SK-N-SH (cell line): ENCODE data around the gene THADA. TPM values are rescaled to one million over a fixed set of nuclear protein-coding genes. Genes with fewer than 3 reads are reported as not detected.

Experiments used
- CTCF ChIA-PET: fragments of 300-600, 350-600 bp; formaldehyde crosslinking; extraction: SDS; loops from one replicate; lab custom pipeline; 2021; lab: Yijun Ruan, JAX
- POLR2A ChIA-PET: fragments of 350-600 bp; sonication (Branson Sonifier 250); formaldehyde crosslinking; extraction: SDS; loops from one replicate; lab custom pipeline; 2020; ENCODE audit warnings: antibody characterized with exemption, inconsistent platforms; lab: Yijun Ruan, JAX
- DNase-seq: peaks from one replicate; pipeline ENCODE4 v3.0.0; 2012
- H2AFZ ChIP-seq: fragments of 200-600 bp; sonication (generic); 2 replicates; pipeline ENCODE4 v1.8.1; 2016; ENCODE audit warnings: antibody characterized with exemption, mild to moderate bottlenecking, low read depth
- H3F3A ChIP-seq: fragments of 200-600 bp; sonication (generic); replicated peaks from 2 replicates; pipeline ENCODE3; 2016; ENCODE audit warnings: antibody characterized with exemption, mild to moderate bottlenecking; ENCODE audit not compliant: insufficient read depth
- H3K27ac ChIP-seq, 2 experiments: fragments of 200-500 bp in 1 of 2; fragments of 200-600 bp in 1 of 2; sonication (Bioruptor generic) in 1 of 2; sonication (generic), shearing (Covaris generic) in 1 of 2; 2 replicates each; pipeline versions ENCODE4 v1.5.1 to v1.6.1; 2014 to 2016; ENCODE audit warnings: low read depth in 2 of 2, inconsistent platforms in 1 of 2, low read length in 1 of 2, mild to moderate bottlenecking in 1 of 2, mixed read lengths in 1 of 2
- H3K27me3 ChIP-seq: fragments of 200-600 bp; sonication (generic), shearing (Covaris generic); 2 replicates; pipeline ENCODE4 v1.6.1; 2016; ENCODE audit warnings: mixed run types; ENCODE audit not compliant: insufficient read depth
- H3K36me3 ChIP-seq, 2 experiments: fragments of 200-500 bp in 1 of 2; fragments of 200-600 bp in 1 of 2; sonication (Bioruptor generic) in 1 of 2; sonication (generic) in 1 of 2; replicated peaks in 1 of 2; 2 replicates each; pipeline versions ENCODE3 to v1.5.1; 2014 to 2016; ENCODE audit warnings: low read length in 1 of 2, mild to moderate bottlenecking in 1 of 2; ENCODE audit not compliant: insufficient read depth in 2 of 2, control insufficient read depth in 1 of 2
- H3K4me1 ChIP-seq, 2 experiments: fragments of 200-500 bp in 1 of 2; fragments of 200-600 bp in 1 of 2; sonication (Bioruptor generic) in 1 of 2; sonication (generic), shearing (Covaris generic) in 1 of 2; 2 replicates each; pipeline versions ENCODE4 v1.5.1 to v1.6.1; 2014 to 2016; ENCODE audit warnings: low read depth in 1 of 2, low read length in 1 of 2, mixed run types in 1 of 2; ENCODE audit not compliant: insufficient read depth in 2 of 2, control insufficient read depth in 1 of 2
- H3K4me2 ChIP-seq: fragments of 200-600 bp; sonication (generic), shearing (Covaris generic); 2 replicates; pipeline ENCODE4 v1.6.1; 2017; ENCODE audit warnings: mixed run types
- H3K4me3 ChIP-seq, 2 experiments: fragments of 200-500 bp in 1 of 2; fragments of 200-600 bp in 1 of 2; sonication (Bioruptor generic) in 1 of 2; sonication (generic), shearing (Covaris generic) in 1 of 2; 2 replicates each; pipeline versions ENCODE4 v1.5.1 to v1.8.1; 2014 to 2016; ENCODE audit warnings: low read depth in 2 of 2, inconsistent platforms in 1 of 2, low read length in 1 of 2, mild to moderate bottlenecking in 1 of 2, mixed read lengths in 1 of 2, moderate library complexity in 1 of 2
- H3K79me2 ChIP-seq: fragments of 200-600 bp; sonication (generic); 2 replicates; pipeline ENCODE4 v1.8.1; 2017; ENCODE audit warnings: mild to moderate bottlenecking; ENCODE audit not compliant: insufficient read depth
- H3K9ac ChIP-seq: fragments of 200-600 bp; sonication (generic); 2 replicates; pipeline ENCODE4 v1.6.1; 2017; ENCODE audit warnings: mixed run types
- H3K9me2 ChIP-seq: fragments of 200-600 bp; sonication (generic); 2 replicates; pipeline ENCODE4 v1.6.1; 2017; ENCODE audit warnings: mixed run types
- H3K9me3 ChIP-seq: fragments of 200-600 bp; sonication (generic); 2 replicates; pipeline ENCODE4 v1.6.1; 2017; ENCODE audit warnings: mixed run types, mild to moderate bottlenecking, moderate library complexity
- H4K20me1 ChIP-seq: fragments of 200-600 bp; sonication (generic); 2 replicates; pipeline ENCODE4 v1.6.1; 2017; ENCODE audit warnings: mild to moderate bottlenecking, mixed run types; ENCODE audit not compliant: insufficient read depth
- CHD2 ChIP-seq: fragments of 150-350 bp; IDR thresholded peaks from 2 replicates; pipeline ENCODE4 v1.6.1; 2018; ENCODE audit warnings: low read length; ENCODE audit not compliant: partially characterized antibody
- NFIC ChIP-seq: IDR thresholded peaks from 2 replicates; pipeline ENCODE4 v1.4.0; 2012; ENCODE audit warnings: borderline replicate concordance
- NRF1 ChIP-seq: IDR thresholded peaks from 2 replicates; pipeline ENCODE4 v1.6.1; 2012; ENCODE audit warnings: low read depth, mild to moderate bottlenecking, low read length
- POLR2AphosphoS5 ChIP-seq: IDR thresholded peaks from 2 replicates; pipeline ENCODE4 v1.6.1; 2012; ENCODE audit warnings: low read depth, low read length
- RXRA ChIP-seq: IDR thresholded peaks from 2 replicates; pipeline ENCODE4 v1.4.0; 2012; ENCODE audit warnings: low read depth, mild to moderate bottlenecking, borderline replicate concordance
- SMC3 ChIP-seq: IDR thresholded peaks from 2 replicates; pipeline ENCODE4 v1.6.1; 2012; ENCODE audit warnings: low read depth, low read length, improper control_type of control experiment
- WGBS: methylation state at CpG from one replicate; pipeline ENCODE4 v1.1.6; 2017; ENCODE audit warnings: low lambda C conversion rate; 5-methylcytosine and 5-hydroxymethylcytosine counted together
- polyA plus RNA-seq, 3 experiments: library from polyadenylated mRNA; depleted of rRNA; stranded (reverse); fragments of >200 nt; gene quantifications; 2 replicates each; pipeline ENCODE4 v1.2.3, GENCODE V29; 2012
- TF ChIP-seq, protein P1 (sequence below): IDR thresholded peaks from 2 replicates; pipeline ENCODE4 v1.6.1; 2012; ENCODE audit warnings: mild to moderate bottlenecking, low read depth, low read length, moderate library complexity
- TF ChIP-seq, protein P2 (sequence below): fragments of 150-350 bp; IDR thresholded peaks from 2 replicates; pipeline ENCODE4 v1.6.1; 2016; ENCODE audit warnings: mild to moderate bottlenecking, low read depth, low read length

The THADA gene
- polyA plus RNA-seq, 1 of the 3 experiments (the other 2 are of a cell fraction): 25.6 TPM

DNA sequence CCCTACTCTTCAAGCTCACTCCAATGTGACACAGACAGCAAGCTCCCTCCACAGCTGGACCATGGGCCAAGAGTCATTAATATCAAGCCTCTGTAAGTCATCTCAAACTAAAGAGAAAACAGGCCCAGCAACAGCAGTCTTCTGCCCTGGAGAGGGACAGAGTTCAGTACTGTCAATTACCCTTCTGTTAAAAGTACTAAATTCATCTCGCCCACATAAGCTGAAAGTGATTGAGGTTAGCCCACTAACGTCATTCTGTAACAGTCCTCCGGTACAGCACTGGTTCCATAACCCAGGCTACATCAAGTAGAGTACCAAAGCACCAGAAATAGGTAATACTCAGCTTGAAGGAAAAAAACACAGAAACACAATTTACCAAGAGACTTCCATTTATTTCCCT is 25.9 kb downstream of the THADA start:
- H3K4me3 ChIP-seq: no peak overlapping the region
- ChIA-PET POLR2A (no interaction called here), CTCF (interaction anchor here (0.9 to 7.3 kb wide), 9 partner anchors 7 to 741 kb away, joined by 3 to 62 read pairs (median 7); no protein-coding TSS in a partner anchor)
- H3K27me3 ChIP-seq: no peaks in the 10 kb centered on the region
- H3K4me2 ChIP-seq: no peak overlapping the region
- H3K9ac ChIP-seq: no peak overlapping the region
- no peak for TF ChIP-seq NFIC
- TF ChIP-seq NRF1: no peak
- TF ChIP-seq RXRA: no peak
- no peak for TF ChIP-seq SMC3
- TF ChIP-seq CHD2: no peak
- no peak for DNase-seq
- H3K4me1 ChIP-seq: no peaks in the 10 kb centered on the region
- peaks cover 61 to 74% of the 10 kb centered on the region in 2 experiments for H3K36me3 ChIP-seq
- no peaks in the 10 kb centered on the region for H4K20me1 ChIP-seq
- peaks cover 13% of the 10 kb centered on the region for H3F3A ChIP-seq
- no peaks in the 10 kb centered on the region for H3K9me2 ChIP-seq
- no peak overlapping the region for H2AFZ ChIP-seq
- no peak overlapping the region for H3K27ac ChIP-seq
- 97% methylated on average over 3 of the region's 3 CpGs for WGBS
- H3K79me2 ChIP-seq: no peaks in the 10 kb centered on the region
- no peaks in the 10 kb centered on the region for H3K9me3 ChIP-seq

DNA sequence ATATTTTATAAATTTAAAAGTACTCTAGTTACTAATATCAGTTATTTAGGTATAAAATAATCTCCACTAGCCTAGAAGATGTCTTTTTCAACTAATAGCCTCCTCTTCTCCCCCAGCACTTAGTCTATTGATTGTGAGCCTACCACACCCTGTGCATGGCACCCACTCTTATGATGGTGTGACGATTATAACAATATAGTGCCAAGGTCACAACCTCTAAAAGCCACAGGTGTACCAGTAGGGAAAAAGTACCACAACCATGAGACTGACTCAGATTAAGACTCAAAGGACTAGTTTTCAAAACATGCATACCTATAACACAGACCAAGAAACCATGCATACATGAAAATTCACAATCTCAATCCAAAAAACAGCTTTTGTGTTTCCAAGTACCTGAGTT is 27.6 kb downstream of the THADA start:
- H3K4me1 ChIP-seq: no peaks in the 10 kb centered on the region

More for the DNA sequence above, 27.6 kb downstream of the THADA start:
- TF ChIP-seq RXRA (no peak), NFIC (no peak), SMC3 (no peak), POLR2AphosphoS5 (no peak)
- TF ChIP-seq, protein P1, sequence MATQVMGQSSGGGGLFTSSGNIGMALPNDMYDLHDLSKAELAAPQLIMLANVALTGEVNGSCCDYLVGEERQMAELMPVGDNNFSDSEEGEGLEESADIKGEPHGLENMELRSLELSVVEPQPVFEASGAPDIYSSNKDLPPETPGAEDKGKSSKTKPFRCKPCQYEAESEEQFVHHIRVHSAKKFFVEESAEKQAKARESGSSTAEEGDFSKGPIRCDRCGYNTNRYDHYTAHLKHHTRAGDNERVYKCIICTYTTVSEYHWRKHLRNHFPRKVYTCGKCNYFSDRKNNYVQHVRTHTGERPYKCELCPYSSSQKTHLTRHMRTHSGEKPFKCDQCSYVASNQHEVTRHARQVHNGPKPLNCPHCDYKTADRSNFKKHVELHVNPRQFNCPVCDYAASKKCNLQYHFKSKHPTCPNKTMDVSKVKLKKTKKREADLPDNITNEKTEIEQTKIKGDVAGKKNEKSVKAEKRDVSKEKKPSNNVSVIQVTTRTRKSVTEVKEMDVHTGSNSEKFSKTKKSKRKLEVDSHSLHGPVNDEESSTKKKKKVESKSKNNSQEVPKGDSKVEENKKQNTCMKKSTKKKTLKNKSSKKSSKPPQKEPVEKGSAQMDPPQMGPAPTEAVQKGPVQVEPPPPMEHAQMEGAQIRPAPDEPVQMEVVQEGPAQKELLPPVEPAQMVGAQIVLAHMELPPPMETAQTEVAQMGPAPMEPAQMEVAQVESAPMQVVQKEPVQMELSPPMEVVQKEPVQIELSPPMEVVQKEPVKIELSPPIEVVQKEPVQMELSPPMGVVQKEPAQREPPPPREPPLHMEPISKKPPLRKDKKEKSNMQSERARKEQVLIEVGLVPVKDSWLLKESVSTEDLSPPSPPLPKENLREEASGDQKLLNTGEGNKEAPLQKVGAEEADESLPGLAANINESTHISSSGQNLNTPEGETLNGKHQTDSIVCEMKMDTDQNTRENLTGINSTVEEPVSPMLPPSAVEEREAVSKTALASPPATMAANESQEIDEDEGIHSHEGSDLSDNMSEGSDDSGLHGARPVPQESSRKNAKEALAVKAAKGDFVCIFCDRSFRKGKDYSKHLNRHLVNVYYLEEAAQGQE: no peak
- TF ChIP-seq, protein P2, sequence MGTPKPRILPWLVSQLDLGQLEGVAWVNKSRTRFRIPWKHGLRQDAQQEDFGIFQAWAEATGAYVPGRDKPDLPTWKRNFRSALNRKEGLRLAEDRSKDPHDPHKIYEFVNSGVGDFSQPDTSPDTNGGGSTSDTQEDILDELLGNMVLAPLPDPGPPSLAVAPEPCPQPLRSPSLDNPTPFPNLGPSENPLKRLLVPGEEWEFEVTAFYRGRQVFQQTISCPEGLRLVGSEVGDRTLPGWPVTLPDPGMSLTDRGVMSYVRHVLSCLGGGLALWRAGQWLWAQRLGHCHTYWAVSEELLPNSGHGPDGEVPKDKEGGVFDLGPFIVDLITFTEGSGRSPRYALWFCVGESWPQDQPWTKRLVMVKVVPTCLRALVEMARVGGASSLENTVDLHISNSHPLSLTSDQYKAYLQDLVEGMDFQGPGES: no peak
- TF ChIP-seq, all 33 proteins: peak for 0
- H3K4me3 ChIP-seq: no peak overlapping the region
- POLR2A ChIA-PET: interaction anchor here (0.7 kb wide), 1 partner anchor 9 kb away, joined by 4 read pairs; no protein-coding TSS in a partner anchor
- CTCF ChIA-PET: interaction anchor here (0.8 to 7.3 kb wide), 8 partner anchors 8 to 621 kb away, joined by 3 to 62 read pairs (median 4); no protein-coding TSS in a partner anchor
- no peak overlapping the region for H3K27ac ChIP-seq
- no peak for DNase-seq
- H3K36me3 ChIP-seq: peaks cover 61 to 69% of the 10 kb centered on the region in 2 experiments
- no peaks in the 10 kb centered on the region for H3K9me2 ChIP-seq
- H3F3A ChIP-seq: peaks cover 13% of the 10 kb centered on the region
- H4K20me1 ChIP-seq: no peaks in the 10 kb centered on the region
- no peak overlapping the region for H2AFZ ChIP-seq
- no peak overlapping the region for H3K9ac ChIP-seq
- 95% methylated on average over 1 of the region's 1 CpG for WGBS
- no peak overlapping the region for H3K4me2 ChIP-seq
- H3K27me3 ChIP-seq: no peaks in the 10 kb centered on the region
- H3K9me3 ChIP-seq: no peaks in the 10 kb centered on the region
- no peaks in the 10 kb centered on the region for H3K79me2 ChIP-seq
